GM19452 (cell line): ENCODE measurements around the gene MRM2.
A peak's percentile ranks its signal among the peaks of the same experiment; 100 is the strongest.

ENCODE experiments used
- ATAC-seq: cut with Tn5 transposase; IDR thresholded peaks from one replicate; pipeline ENCODE4 v1.9.1; 2021; ENCODE audit not compliant: unreplicated experiment

MRM2 gene

GRCh38 chr7:2241580-2242540 lies at the start of gene MRM2, which contains the start of gene NUDT1:
Gene MRM2, minus strand, starts transcription at chr7:2242205. Its CDS starts 36 bp downstream, at chr7:2242169.
Gene NUDT1, plus strand, starts transcription at chr7:2242226. Its CDS starts 2,349 bp downstream, at chr7:2244575.
- ATAC-seq = peak; percentile 52

GRCh38 chr7:2290877-2291276 lies 48.9 kb upstream of the MRM2 start:
- ATAC-seq = no peak

- ATAC-seq = no peak
These were observed 47.6 kb upstream of the MRM2 start for GRCh38 chr7:2289621-2290020.

- no peak for ATAC-seq
These were observed 47.1 kb upstream of the MRM2 start for GRCh38 chr7:2289111-2289586.

GRCh38 chr7:2288503-2288902 lies 46.5 kb upstream of the MRM2 start:
- ATAC-seq = peak; percentile 63

GRCh38 chr7:2287745-2288144 lies 45.7 kb upstream of the MRM2 start:
- no peak for ATAC-seq

GRCh38 chr7:2283074-2283473 lies 41.1 kb upstream of the MRM2 start:
- no peak for ATAC-seq

GRCh38 chr7:2282185-2282751 lies 40.3 kb upstream of the MRM2 start:
- no peak for ATAC-seq

GRCh38 chr7:2281541-2281940 lies 39.5 kb upstream of the MRM2 start:
- ATAC-seq = no peak

- no peak for ATAC-seq
These were observed 38.4 kb upstream of the MRM2 start for GRCh38 chr7:2280424-2280823.

GRCh38 chr7:2279896-2280295 lies 37.9 kb upstream of the MRM2 start:
- ATAC-seq = no peak

- ATAC-seq = no peak
These were observed 36.0 kb upstream of the MRM2 start for GRCh38 chr7:2278026-2278425.

GRCh38 chr7:2276107-2276506 lies 34.1 kb upstream of the MRM2 start:
- ATAC-seq = no peak

- ATAC-seq = no peak
These were observed 33.1 kb upstream of the MRM2 start for GRCh38 chr7:2275101-2275500.

GRCh38 chr7:2274666-2275065 lies 32.7 kb upstream of the MRM2 start:
- ATAC-seq = no peak

- no peak for ATAC-seq
These were observed 31.9 kb upstream of the MRM2 start for GRCh38 chr7:2273866-2274265.

GRCh38 chr7:2272031-2272430 lies 30.0 kb upstream of the MRM2 start:
- no peak for ATAC-seq

GRCh38 chr7:2271273-2272026 lies 29.4 kb upstream of the MRM2 start:
- ATAC-seq = no peak

- ATAC-seq = no peak
These were observed 28.5 kb upstream of the MRM2 start for GRCh38 chr7:2270495-2270894.

- ATAC-seq = no peak
These were observed 28.0 kb upstream of the MRM2 start for GRCh38 chr7:2269991-2270460.
